Naive thymus-derived CD8-positive, alpha-beta T cell (primary cell): ENCODE results near the gene PLXNA2. TPM values are rescaled to one million over a fixed set of nuclear protein-coding genes. Genes with fewer than 3 reads are reported as not detected.

Experiments
- ATAC-seq, 2 donors: fragments of 150-1000 bp; cut with Tn5 transposase in 1 of 2; sonication (Bioruptor Pico), chemical (Tn5 transposase) in 1 of 2; 1 replicate in 1 of 2; 2 replicates in 1 of 2; pipeline ENCODE4 v1.10.0; 2021; ENCODE audit warnings: mild to moderate bottlenecking in 2 of 2, moderate library complexity in 2 of 2
- POLR2A ChIA-PET: fragments of 350-600 bp; sonication (Branson Sonifier 250); formaldehyde crosslinking; loops from one replicate; lab custom pipeline; 2021; ENCODE audit warnings: antibody characterized with exemption; lab: Charles Lee
- DNase-seq, 10 donors: peaks; one replicate each; pipeline versions ENCODE4 v3.0.0 to v3.0.0-alpha.2; 2020 to 2022
- H3K27ac Mint-ChIP-seq, 10 donors: one replicate each; pipeline ENCODE4 v1.8.0; 2020 to 2022; ENCODE audit warnings: mild to moderate bottlenecking in 10 of 10, mixed read lengths in 10 of 10, moderate library complexity in 4 of 10, inconsistent platforms in 1 of 10
- H3K27me3 Mint-ChIP-seq, 5 donors: one replicate each; pipeline ENCODE4 v1.8.0; 2021 to 2022; ENCODE audit warnings: mixed read lengths in 5 of 5
- H3K36me3 Mint-ChIP-seq, 3 donors: one replicate each; pipeline ENCODE4 v1.8.0; 2020 to 2022; ENCODE audit warnings: mixed read lengths in 3 of 3, mild to moderate bottlenecking in 2 of 3, inconsistent platforms in 1 of 3
- H3K4me1 Mint-ChIP-seq, 4 donors: one replicate each; pipeline ENCODE4 v1.8.0; 2021 to 2022; ENCODE audit warnings: mixed read lengths in 4 of 4
- H3K4me3 Mint-ChIP-seq, 10 donors: one replicate each; pipeline ENCODE4 v1.8.0; 2020 to 2022; ENCODE audit warnings: mild to moderate bottlenecking in 10 of 10, mixed read lengths in 10 of 10, moderate library complexity in 6 of 10, inconsistent platforms in 1 of 10
- H3K9me3 Mint-ChIP-seq, 9 donors: one replicate each; pipeline ENCODE4 v1.8.0; 2020 to 2022; ENCODE audit warnings: mixed read lengths in 9 of 9, mild to moderate bottlenecking in 3 of 9, inconsistent platforms in 1 of 9, moderate library complexity in 1 of 9
- polyA plus RNA-seq, 3 donors: library from polyadenylated mRNA; unstranded; fragments of 300-500 nt; fragmentation: Illumina TruSeq; gene quantifications; one replicate each; pipeline ENCODE4 v1.2.3, GENCODE V29; 2021
- total RNA-seq, 8 experiments: library from RNA in 2 of 8; stranded (reverse) in 2 of 8; gene quantifications; one replicate each; pipeline ENCODE4 v1.2.3 and lab custom pipeline; 2021 to 2026

Gene PLXNA2
- total and polyA plus RNA-seq, 5 experiments from 2014 or later, result 0.06 to 7.7 (median 0.14) TPM

DNA sequence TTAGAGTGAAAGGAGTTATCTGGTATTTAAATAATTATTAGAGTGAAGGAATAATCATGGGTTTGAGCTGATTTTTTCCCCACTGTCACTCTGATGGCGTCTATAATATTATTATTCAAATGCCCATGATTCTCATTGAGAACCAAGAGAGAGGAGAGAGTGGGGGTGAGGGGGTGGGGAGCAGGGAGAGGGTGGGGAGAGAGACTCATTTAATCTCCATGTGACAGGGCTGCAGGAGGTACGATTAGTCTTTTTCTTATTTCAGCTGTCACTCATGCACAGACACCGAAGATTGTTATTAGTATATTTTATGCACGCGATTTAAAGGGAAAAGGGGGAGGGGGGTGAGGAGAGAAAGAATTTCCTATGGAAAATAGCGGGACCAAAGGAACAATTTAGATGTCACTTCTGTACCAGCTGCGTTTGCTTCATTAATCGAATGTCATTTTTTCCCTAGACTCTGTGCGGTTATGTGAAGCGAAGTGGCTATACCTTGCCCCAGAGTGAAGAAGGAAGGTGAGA is 19.9 kb downstream of the PLXNA2 start:
- no peak for ATAC-seq
- H3K4me3 Mint-ChIP-seq, result no peak overlapping the region

DNA sequence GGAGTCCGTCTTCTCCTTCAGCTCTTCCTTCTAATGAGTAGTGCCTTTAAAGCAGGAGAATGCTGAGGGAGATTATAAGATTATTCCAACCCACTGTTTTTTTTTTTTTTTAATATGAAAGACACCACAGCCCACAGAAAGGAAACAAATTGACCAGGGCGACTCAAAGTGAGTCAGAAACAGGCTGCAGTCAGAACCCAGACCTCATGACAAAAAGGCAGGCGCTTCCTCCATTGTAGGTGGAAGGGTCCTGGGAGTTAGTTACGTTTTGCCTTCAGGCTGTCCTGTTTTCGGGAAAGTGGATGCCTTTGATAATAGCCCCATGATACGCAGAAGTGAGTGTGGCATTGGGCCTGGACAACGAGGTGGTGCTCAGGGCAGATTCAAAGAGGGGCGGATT is 21.0 kb downstream of the PLXNA2 start:
- H3K9me3 Mint-ChIP-seq, result no peaks in the 10 kb centered on the region
- DNase-seq (no peak), ATAC-seq (no peak)
- no peak overlapping the region for H3K27ac Mint-ChIP-seq
- H3K4me1 Mint-ChIP-seq, result peaks cover 0 to 7% (median 1%) of the 10 kb centered on the region in 4 donors
- H3K4me3 Mint-ChIP-seq, result no peak overlapping the region
- no peaks in the 10 kb centered on the region for H3K36me3 Mint-ChIP-seq
- H3K27me3 Mint-ChIP-seq, result peaks cover 0 to 4% (median 1%) of the 10 kb centered on the region in 5 donors
- POLR2A ChIA-PET, result no interaction called here

More for the DNA sequence above, 19.9 kb downstream of the PLXNA2 start:
- DNase-seq, result no peak
- POLR2A ChIA-PET, result interaction anchor here (0.5 kb wide), 1 partner anchor 99 kb away, joined by 4 read pairs; no protein-coding TSS in a partner anchor
- Mint-ChIP-seq H3K9me3 (no peaks in the 10 kb centered on the region), H3K36me3 (no peaks in the 10 kb centered on the region), H3K27ac (peak overlapping the region in 1 of 10 donors; percentile 29), H3K4me1 (peaks cover 0 to 7% (median 2%) of the 10 kb centered on the region in 4 donors), H3K27me3 (peaks cover 0 to 10% (median 5%) of the 10 kb centered on the region in 5 donors)

DNA sequence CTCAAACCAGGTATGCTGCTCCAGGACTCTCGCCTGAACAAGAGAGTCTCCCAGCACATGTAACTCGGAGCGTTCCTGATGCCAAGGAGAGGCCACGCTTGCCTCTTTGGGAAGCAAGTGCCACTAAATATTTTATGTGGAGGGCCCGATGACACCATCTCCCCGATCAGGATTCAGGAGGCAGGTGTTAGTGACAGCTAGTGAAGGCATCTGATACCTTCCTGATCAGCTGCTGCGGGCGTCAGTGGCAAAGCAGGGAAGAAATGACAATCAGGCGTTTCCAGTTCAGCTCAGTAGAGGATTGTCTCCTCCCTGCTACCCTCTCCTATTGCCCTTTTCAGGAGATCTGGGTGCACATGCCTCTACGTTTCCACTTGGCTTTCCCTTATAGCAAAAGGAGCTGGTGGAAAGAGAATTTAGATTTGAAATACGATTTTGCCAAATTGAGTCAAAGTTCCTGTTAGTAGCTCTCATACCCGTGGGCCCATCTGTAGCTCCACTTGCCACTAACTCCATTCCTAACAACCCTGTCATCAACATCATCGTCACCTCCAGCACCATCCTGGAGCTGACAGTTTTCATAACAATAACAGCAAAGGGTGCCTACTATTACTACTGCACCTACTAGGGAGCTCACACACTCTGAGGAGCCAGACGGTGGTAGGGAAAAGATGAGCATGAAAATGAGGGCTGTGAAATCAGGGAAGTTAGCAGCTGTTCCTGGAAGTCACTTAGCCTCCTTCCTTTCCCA is 21.6 kb downstream of the PLXNA2 start:
- Mint-ChIP-seq H3K27me3 (peaks cover 0 to 4% (median 1%) of the 10 kb centered on the region in 5 donors), H3K27ac (no peak overlapping the region), H3K4me3 (no peak overlapping the region), H3K4me1 (peaks cover 0 to 7% (median 1%) of the 10 kb centered on the region in 4 donors), H3K36me3 (no peaks in the 10 kb centered on the region), H3K9me3 (no peaks in the 10 kb centered on the region)
- POLR2A ChIA-PET, result no interaction called here
- no peak for DNase-seq
- ATAC-seq, result no peak

GRCh38 chr1:208221291-208221622 is 22.9 kb downstream of the PLXNA2 start:
- Mint-ChIP-seq H3K4me1 (peaks cover 0 to 7% (median 2%) of the 10 kb centered on the region in 4 donors), H3K4me3 (no peak overlapping the region), H3K36me3 (peaks cover 0 to 4% (median 0%) of the 10 kb centered on the region in 3 donors), H3K9me3 (no peaks in the 10 kb centered on the region), H3K27me3 (peaks cover 0 to 4% (median 1%) of the 10 kb centered on the region in 5 donors), H3K27ac (no peak overlapping the region)
- POLR2A ChIA-PET, result no interaction called here
- DNase-seq (no peak), ATAC-seq (no peak)

DNA sequence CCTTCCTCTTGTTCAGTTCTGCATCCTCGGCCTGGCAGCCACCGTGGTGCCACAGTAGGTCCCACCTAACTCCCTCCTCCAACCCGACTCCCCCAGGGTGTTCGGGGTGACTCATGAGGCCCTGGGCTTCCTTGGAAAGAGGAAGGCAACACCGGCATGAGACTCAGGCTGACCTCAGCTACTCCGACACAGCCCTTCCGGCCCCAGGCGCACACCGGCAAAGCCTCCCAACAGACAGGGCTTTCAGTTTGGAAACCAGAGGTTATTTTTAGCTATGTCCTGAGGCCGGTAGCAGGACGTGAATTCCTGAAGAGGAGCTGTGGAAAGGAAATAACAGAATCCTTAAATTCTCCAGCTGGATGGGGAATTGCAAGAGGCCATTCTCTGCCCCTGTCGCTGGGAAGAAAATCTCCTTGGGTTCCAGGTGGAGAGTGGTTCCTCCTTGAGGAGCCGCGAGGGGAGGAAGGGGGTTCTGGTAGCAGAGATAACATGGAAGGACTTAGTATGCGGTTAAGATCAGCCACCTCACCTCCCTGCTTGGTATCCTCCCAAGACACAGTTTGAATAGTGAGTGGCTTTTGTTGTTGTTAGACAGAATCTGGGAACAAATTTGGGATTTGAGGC is 24.4 kb downstream of the PLXNA2 start:
- Mint-ChIP-seq H3K36me3 (peaks cover 0 to 4% (median 0%) of the 10 kb centered on the region in 3 donors), H3K4me1 (peaks cover 0 to 7% (median 2%) of the 10 kb centered on the region in 4 donors)
- no peak for DNase-seq

GRCh38 chr1:208219098-208219658 is 25.0 kb downstream of the PLXNA2 start:
- Mint-ChIP-seq H3K27me3 (peaks cover 0 to 6% (median 1%) of the 10 kb centered on the region in 5 donors), H3K4me3 (no peak overlapping the region), H3K9me3 (no peaks in the 10 kb centered on the region), H3K4me1 (peaks cover 0 to 7% (median 2%) of the 10 kb centered on the region in 4 donors), H3K27ac (no peak overlapping the region), H3K36me3 (peaks cover 0 to 4% (median 0%) of the 10 kb centered on the region in 3 donors)
- DNase-seq (no peak), ATAC-seq (no peak)
- POLR2A ChIA-PET, result no interaction called here

More for the DNA sequence above, 24.4 kb downstream of the PLXNA2 start:
- Mint-ChIP-seq H3K4me3 (no peak overlapping the region), H3K27me3 (peaks cover 0 to 6% (median 1%) of the 10 kb centered on the region in 5 donors), H3K27ac (no peak overlapping the region), H3K9me3 (no peaks in the 10 kb centered on the region)
- no peak for ATAC-seq
- POLR2A ChIA-PET, result no interaction called here

GRCh38 chr1:208218237-208219097 is 25.7 kb downstream of the PLXNA2 start:
- ATAC-seq (no peak), DNase-seq (no peak)
- POLR2A ChIA-PET, result no interaction called here
- H3K9me3 Mint-ChIP-seq, result no peaks in the 10 kb centered on the region
- peaks cover 0 to 4% (median 0%) of the 10 kb centered on the region in 3 donors for H3K36me3 Mint-ChIP-seq
- H3K4me1 Mint-ChIP-seq, result peaks cover 0 to 7% (median 2%) of the 10 kb centered on the region in 4 donors
- peaks cover 0 to 6% (median 1%) of the 10 kb centered on the region in 5 donors for H3K27me3 Mint-ChIP-seq
- no peak overlapping the region for H3K27ac Mint-ChIP-seq
- H3K4me3 Mint-ChIP-seq, result no peak overlapping the region

DNA sequence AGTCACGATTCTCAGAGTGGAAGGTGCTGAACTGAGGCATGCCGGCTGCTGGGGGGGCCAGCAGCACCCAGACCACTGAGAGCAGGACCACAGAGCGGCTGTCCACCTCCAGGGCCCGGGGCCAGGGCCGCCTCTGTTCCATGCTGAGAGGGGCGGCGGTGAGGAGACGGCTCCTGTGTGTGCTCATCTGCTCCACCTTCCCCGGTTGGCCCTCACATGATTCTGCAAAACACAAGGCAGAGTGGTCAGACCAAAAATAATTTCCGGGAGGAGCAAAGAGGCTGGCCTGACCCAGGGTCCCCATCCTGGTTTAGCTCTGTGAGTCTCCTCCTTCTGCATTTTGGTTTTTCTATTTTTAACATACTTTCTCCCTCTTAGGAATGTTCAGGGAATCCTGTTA is 26.4 kb downstream of the PLXNA2 start:
- Mint-ChIP-seq H3K27me3 (peaks cover 0 to 6% (median 1%) of the 10 kb centered on the region in 5 donors), H3K9me3 (no peaks in the 10 kb centered on the region), H3K27ac (no peak overlapping the region), H3K36me3 (peaks cover 0 to 4% (median 0%) of the 10 kb centered on the region in 3 donors), H3K4me3 (no peak overlapping the region), H3K4me1 (peaks cover 0 to 7% (median 2%) of the 10 kb centered on the region in 4 donors)
- POLR2A ChIA-PET, result no interaction called here
- ATAC-seq (no peak), DNase-seq (no peak)

GRCh38 chr1:208216806-208217205 is 27.4 kb downstream of the PLXNA2 start:
- peaks cover 0 to 6% (median 0%) of the 10 kb centered on the region in 5 donors for H3K27me3 Mint-ChIP-seq
- H3K36me3 Mint-ChIP-seq, result peaks cover 0 to 4% (median 0%) of the 10 kb centered on the region in 3 donors
- POLR2A ChIA-PET, result no interaction called here
- ATAC-seq (no peak), DNase-seq (no peak)
- peaks cover 0 to 7% (median 2%) of the 10 kb centered on the region in 4 donors for H3K4me1 Mint-ChIP-seq
- no peak overlapping the region for H3K4me3 Mint-ChIP-seq
- no peaks in the 10 kb centered on the region for H3K9me3 Mint-ChIP-seq
- H3K27ac Mint-ChIP-seq, result peak overlapping the region in 2 of 10 donors; percentile 31 to 53

DNA sequence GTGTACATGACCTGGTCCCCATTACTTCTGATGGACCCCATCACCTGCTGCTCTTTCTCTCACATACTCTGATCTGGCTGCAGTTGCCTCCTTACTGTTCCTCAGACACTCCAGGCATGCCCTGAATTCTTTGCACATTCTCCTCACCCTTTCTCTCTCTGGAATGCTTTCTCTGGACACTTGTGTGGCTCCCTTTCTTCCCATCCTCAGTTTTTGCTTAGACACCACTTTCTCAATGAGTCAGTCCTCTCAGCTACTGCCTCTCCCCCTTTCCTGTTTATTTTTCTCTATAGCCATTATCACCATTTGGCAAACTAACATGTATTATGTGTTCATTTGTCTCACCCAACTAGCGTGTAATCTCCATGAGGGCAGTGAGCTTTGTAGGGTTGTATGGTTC is 28.1 kb downstream of the PLXNA2 start:
- no peak for DNase-seq
- H3K27ac Mint-ChIP-seq, result no peak overlapping the region
- H3K27me3 Mint-ChIP-seq, result peaks cover 0 to 8% (median 0%) of the 10 kb centered on the region in 5 donors
- POLR2A ChIA-PET, result no interaction called here
- H3K9me3 Mint-ChIP-seq, result no peaks in the 10 kb centered on the region
- H3K4me1 Mint-ChIP-seq, result peaks cover 0 to 7% (median 2%) of the 10 kb centered on the region in 4 donors
- H3K4me3 Mint-ChIP-seq, result no peak overlapping the region
- peaks cover 0 to 4% (median 0%) of the 10 kb centered on the region in 3 donors for H3K36me3 Mint-ChIP-seq
- ATAC-seq, result no peak

DNA sequence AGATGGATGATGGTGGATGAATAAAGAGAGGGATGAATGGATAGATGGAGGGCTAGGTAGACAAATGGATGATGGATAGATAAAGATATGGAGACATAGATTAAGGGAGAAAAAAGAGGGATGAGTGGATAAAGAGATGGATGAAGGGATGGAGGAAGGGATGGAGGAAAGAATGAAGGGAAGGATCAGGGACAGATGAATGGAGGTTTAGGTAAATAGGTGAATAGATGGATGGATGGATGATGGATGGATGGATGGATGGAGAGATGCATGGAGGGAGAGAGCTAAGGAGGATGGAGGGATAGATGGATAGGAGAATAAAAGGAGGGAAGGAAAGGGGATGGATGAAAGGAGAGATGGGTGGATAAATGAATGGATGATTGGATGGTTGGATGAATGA is 28.8 kb downstream of the PLXNA2 start:
- ATAC-seq, result no peak
- Mint-ChIP-seq H3K4me1 (peaks cover 0 to 7% (median 2%) of the 10 kb centered on the region in 4 donors), H3K27ac (no peak overlapping the region), H3K4me3 (no peak overlapping the region), H3K36me3 (peaks cover 0 to 4% (median 0%) of the 10 kb centered on the region in 3 donors), H3K9me3 (no peaks in the 10 kb centered on the region), H3K27me3 (peaks cover 0 to 9% (median 0%) of the 10 kb centered on the region in 5 donors)
- DNase-seq, result no peak
- POLR2A ChIA-PET, result no interaction called here

- POLR2A ChIA-PET, result no interaction called here
Measured at GRCh38 chr1:208213786-208214185, 30.4 kb downstream of the PLXNA2 start.

More at GRCh38 chr1:208213786-208214185, 30.4 kb downstream of the PLXNA2 start:
- H3K9me3 Mint-ChIP-seq, result no peaks in the 10 kb centered on the region
- H3K36me3 Mint-ChIP-seq, result peaks cover 0 to 4% (median 0%) of the 10 kb centered on the region in 3 donors
- DNase-seq, result no peak
- peaks cover 0 to 2% (median 0%) of the 10 kb centered on the region in 4 donors for H3K4me1 Mint-ChIP-seq
- no peak overlapping the region for H3K27ac Mint-ChIP-seq
- H3K4me3 Mint-ChIP-seq, result no peak overlapping the region
- ATAC-seq, result no peak
- peaks cover 0 to 4% (median 0%) of the 10 kb centered on the region in 5 donors for H3K27me3 Mint-ChIP-seq
